Activated CD8-positive, alpha-beta memory T cell treated with anti-CD3 and anti-CD28 coated beads for 24 hours (primary cell): ENCODE data around the gene ANKRD18B.
"Not testable (repeated sequence)": the region's sequence is repeated elsewhere in the genome, so short reads cannot be mapped to it uniquely, and the experiment has no call there.

Experiments
- DNase-seq: peaks from one replicate; pipeline ENCODE4 v3.0.0-alpha.2; 2020

ANKRD18B gene

DNA sequence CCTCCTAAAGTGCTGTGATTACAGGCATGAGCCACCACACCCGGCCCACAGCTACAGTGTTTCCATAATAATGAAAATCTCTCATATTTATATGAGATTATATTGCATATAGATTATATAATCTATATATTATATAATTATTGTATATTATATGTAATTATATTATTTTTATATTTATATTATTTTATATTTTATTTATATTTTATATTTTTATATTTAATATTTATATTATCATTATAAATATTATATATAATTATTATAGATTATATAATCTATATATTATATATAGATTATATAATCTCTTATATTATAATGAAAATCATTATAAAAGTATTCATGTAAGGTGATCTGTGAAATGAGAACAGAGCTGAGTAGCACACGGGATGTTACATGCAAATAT lies 11.5 kb downstream of the ANKRD18B start:
- DNase-seq, result no peak

- DNase-seq, result not testable (repeated sequence)
These were observed 19.4 kb downstream of the ANKRD18B start for GRCh38 chr9:33543463-33543862.

- not testable (repeated sequence) for DNase-seq
These were observed 21.7 kb downstream of the ANKRD18B start for GRCh38 chr9:33545715-33546114.

- not testable (repeated sequence) for DNase-seq
These were observed 24.8 kb downstream of the ANKRD18B start for GRCh38 chr9:33548816-33549215.

GRCh38 chr9:33549418-33549817 lies 25.4 kb downstream of the ANKRD18B start:
- DNase-seq, result not testable (repeated sequence)

- DNase-seq, result not testable (repeated sequence)
These were observed 27.1 kb downstream of the ANKRD18B start for GRCh38 chr9:33551183-33551582.

DNA sequence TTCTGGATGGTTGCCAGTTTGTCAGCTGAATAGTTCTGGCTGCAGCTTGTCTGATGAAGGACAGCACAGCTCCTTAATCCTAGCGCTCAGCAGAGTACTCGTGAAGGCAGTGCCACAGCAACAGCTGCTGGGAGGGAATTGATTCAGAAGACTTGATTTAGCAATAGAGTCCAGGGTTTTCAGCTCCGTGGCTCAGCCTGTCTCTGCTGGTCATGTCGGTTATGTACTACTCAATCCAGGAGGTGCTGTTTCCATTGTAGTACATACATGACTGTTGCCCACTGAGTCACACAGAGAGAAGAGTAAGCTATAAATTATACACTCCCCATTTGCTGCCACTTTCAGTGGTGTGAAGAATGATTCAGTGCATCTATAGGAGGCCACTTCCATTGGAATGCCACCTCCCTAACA lies 28.3 kb downstream of the ANKRD18B start:
- not testable (repeated sequence) for DNase-seq

DNA sequence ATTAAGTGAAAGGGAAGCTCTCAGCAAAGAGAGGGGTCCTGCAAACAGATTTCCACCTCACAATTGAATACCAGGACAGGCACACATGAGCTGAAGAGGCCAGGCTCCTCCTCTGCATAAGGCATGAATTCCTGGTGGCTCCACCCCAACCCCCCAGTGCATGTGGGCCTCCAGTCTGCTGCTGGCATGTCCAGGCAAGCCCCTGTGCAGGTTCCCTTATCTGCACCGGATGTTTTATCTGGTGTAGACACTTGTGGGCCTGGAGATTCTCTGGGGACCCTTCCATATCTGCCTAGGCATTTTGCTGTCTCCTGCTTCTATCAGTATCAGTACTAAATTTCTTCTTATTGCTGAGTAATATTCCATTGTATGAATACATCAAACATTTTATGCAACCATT lies 36.2 kb downstream of the ANKRD18B start:
- not testable (repeated sequence) for DNase-seq

GRCh38 chr9:33562196-33562595 lies 38.1 kb downstream of the ANKRD18B start:
- not testable (repeated sequence) for DNase-seq

DNA sequence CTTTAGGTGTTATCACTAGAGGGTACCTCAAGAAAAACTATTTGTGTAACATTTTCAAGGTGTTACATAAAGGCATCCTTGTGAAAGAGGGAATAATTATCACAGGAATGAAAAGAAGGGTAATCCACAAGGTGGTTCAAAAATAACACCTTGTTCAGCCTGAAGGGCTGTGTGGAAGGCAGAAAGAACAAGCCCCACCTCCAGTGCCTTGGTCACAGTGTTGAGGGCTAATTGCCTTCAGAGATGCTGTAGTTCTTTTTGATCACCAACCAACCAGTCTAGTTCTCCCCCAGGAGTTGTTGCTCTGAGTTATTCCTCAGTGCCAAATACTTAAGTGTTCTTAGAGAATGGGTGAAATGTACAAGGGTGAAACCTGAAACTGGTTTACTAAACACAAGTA lies 43.7 kb downstream of the ANKRD18B start:
- not testable (repeated sequence) for DNase-seq

GRCh38 chr9:33577786-33578185 lies 53.7 kb downstream of the ANKRD18B start:
- not testable (repeated sequence) for DNase-seq

DNA sequence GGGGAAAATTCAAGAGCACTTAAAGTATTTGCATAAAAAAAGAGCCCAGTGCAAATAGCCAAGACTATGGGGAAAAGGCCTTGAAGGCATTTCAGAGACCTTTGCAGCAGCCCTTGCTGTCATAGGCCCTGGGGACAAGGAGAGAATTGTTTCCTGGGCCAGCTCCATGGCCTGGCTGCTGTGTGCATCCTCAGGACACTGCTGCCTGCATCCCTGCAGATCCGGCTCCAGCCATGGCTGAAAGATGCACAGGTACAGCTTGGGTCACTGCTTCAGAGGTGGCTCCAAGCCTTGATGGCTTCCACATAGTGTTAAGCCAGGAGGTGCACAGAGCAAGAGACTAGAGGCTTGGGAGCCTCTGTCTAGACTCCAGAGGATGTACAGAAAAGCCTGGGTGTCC lies 55.9 kb downstream of the ANKRD18B start:
- DNase-seq, result not testable (repeated sequence)

DNA sequence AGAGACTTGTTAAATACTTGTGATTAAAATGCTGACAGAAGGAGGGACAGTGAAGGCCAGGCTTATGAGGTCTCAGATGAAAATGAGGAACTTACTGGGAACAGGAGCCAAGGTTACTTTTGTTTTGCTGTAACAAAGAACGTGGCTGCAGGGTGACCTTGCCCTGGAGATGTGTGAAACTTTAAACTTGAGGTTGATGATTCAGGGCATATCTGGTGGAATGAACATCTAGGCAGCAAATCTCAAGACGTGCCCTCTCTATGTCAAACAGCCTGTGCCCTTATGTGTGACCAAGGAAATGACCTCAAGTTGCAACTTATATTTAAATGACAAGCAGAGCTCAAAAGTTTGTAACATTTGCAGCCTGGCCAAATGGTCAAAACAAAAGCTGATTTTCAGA lies 58.6 kb downstream of the ANKRD18B start:
- DNase-seq, result not testable (repeated sequence)

DNA sequence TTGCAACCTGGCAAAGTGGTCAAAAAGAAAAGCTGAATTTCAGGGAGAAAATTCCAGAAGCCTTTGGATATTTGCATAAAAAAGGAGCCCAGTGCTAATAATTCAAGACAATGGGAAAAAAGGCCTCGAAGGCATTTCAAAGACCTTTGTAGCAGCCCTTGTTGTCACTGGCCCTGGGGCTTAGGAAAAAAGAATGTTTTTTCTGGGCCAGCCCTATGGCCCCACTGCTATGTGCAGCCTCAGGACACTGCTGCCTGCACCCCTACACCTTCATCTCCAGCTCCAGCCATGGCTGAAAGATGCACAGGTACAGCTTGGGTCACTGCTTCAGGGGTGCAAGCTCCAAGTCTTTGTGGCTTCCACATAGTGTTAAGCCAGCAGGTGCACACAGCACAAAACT lies 62.1 kb downstream of the ANKRD18B start:
- DNase-seq, result not testable (repeated sequence)

GRCh38 chr9:33587799-33588198 lies 63.7 kb downstream of the ANKRD18B start:
- not testable (repeated sequence) for DNase-seq

DNA sequence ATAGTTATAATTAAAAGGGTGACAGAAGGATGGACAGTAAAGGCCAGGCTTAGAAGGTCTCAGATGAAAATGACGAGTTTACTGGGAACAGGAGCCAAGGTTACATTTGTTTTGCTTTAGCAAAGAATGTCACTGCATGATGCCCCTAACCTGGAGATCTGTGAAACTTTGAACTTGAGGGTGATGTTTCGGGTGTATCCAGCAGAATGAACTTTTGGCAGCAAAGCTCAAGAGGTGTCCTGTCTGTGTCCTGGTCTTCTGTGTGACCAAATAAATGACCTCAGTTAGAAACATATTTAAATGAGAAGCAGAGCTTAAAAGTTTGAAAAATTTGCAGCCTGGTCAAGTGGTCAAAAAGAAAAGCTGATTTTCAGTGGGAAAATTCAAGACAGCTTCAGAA lies 64.8 kb downstream of the ANKRD18B start:
- not testable (repeated sequence) for DNase-seq

- not testable (repeated sequence) for DNase-seq
These were observed 66.8 kb downstream of the ANKRD18B start for GRCh38 chr9:33590857-33591256.

- not testable (repeated sequence) for DNase-seq
These were observed 72.9 kb downstream of the ANKRD18B start for GRCh38 chr9:33596974-33597373.

DNA sequence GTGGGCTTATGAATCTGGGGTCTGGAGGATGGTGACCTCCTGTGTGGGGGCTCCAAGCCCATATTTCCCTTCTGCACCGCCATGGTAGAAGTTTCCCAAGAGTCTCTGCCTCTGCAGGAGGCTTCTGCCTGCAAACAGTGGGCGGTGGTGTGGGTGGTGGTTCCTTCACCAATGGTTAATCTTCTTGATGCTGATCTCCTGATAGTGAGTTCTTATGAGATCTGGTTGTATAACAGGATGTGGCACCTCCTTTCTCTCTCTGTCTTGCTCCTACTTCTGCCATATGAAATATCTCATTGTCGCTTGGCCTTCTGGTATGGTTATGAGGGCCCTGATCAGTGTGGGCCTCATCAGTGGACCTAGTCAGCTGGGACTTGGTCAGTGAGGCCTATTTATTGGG lies 73.3 kb downstream of the ANKRD18B start:
- not testable (repeated sequence) for DNase-seq

- not testable (repeated sequence) for DNase-seq
These were observed 74.8 kb downstream of the ANKRD18B start for GRCh38 chr9:33598796-33599379.

DNA sequence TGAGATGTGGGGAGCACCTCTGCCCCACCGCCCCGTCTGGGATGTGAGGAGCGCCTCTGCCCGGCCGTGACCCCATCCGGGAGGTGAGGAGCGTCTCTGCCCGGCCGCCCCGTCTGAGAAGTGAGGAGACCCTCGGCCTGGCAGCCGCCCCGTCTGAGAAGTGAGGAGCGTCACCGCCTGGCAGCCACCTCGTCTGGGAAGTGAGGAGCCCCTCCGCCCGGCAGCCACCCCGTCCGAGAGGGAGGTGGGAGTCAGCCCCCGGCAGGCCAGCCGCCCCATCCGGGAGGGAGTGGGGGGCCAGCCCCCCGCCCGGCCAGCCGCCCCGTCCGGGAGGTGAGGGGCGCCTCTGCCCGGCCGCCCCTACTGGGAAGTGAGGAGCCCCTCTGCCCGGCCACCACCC lies 76.9 kb downstream of the ANKRD18B start:
- not testable (repeated sequence) for DNase-seq

GRCh38 chr9:33604249-33604648 lies 80.2 kb downstream of the ANKRD18B start:
- not testable (repeated sequence) for DNase-seq

- DNase-seq, result not testable (repeated sequence)
These were observed 80.9 kb downstream of the ANKRD18B start for GRCh38 chr9:33604936-33605335.

DNA sequence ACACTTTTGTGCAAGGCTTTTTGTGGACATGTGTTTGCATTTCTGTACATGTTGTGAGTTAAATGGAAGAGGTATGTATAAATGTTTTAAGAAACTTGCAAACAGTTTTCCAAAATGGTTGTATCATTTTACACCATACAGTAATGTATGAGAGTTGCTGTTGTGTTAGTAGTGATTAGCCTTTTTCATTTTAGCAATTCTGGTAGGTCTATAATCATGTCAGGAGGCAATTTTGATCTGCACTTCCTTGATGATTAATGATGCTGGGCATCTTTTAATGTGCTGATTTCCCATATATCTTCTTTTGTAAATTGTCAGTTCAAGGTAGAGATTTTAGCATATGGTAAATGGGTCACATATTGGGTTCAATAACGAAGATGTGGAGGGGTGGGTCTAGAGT lies 87.3 kb downstream of the ANKRD18B start:
- no peak for DNase-seq

- not testable (repeated sequence) for DNase-seq
These were observed 88.4 kb downstream of the ANKRD18B start for GRCh38 chr9:33612410-33612809.
